Natural killer cell treated with Interleukin-12 subunit alpha and Interleukin-12 subunit beta and Interleukin-15 and Interleukin-18, amount 100 ng/mL, for 72 hours (primary cell): ENCODE data around the gene PDCD1. TPM values are rescaled to one million over a fixed set of nuclear protein-coding genes. Genes with fewer than 3 reads are reported as not detected.
"Not testable (repeated sequence)": the region's sequence is repeated elsewhere in the genome, so short reads cannot be mapped to it uniquely, and the experiment has no call there.

Experiments used
- ATAC-seq, 2 donors: fragments of 150-1000 bp; cut with Tn5 transposase in 1 of 2; sonication (Bioruptor Pico), chemical (Tn5 transposase) in 1 of 2; 2 replicates each; pipeline ENCODE4 v1.10.0; 2021
- DNase-seq: peaks from one replicate; pipeline ENCODE4 v3.0.0; 2022; ENCODE audit warnings: low spot score
- H3K27ac Mint-ChIP-seq, 2 donors: 1 replicate in 1 of 2; 2 replicates in 1 of 2; pipeline ENCODE4 v1.8.0; 2022; ENCODE audit warnings: mixed read lengths in 2 of 2, mild to moderate bottlenecking in 1 of 2, moderate library complexity in 1 of 2
- H3K27me3 Mint-ChIP-seq, 2 donors: 1 replicate in 1 of 2; 2 replicates in 1 of 2; pipeline ENCODE4 v1.8.0; 2022; ENCODE audit warnings: mixed read lengths in 2 of 2
- H3K36me3 Mint-ChIP-seq: one replicate; pipeline ENCODE4 v1.8.0; 2022; ENCODE audit warnings: mixed read lengths
- H3K4me1 Mint-ChIP-seq, 2 donors: 1 replicate in 1 of 2; 2 replicates in 1 of 2; pipeline ENCODE4 v1.8.0; 2022; ENCODE audit warnings: low read depth in 2 of 2, mixed read lengths in 2 of 2, mild to moderate bottlenecking in 1 of 2
- H3K4me3 Mint-ChIP-seq: one replicate; pipeline ENCODE4 v1.8.0; 2022; ENCODE audit warnings: mixed read lengths
- H3K9me3 Mint-ChIP-seq: 2 replicates; pipeline ENCODE4 v1.8.0; 2022; ENCODE audit warnings: mixed read lengths
- total RNA-seq, 2 donors: library from RNA; stranded (reverse); gene quantifications; one replicate each; pipeline ENCODE4 v1.2.3, GENCODE V29; 2022

The PDCD1 gene
- total RNA-seq, 2 donors from 2014 or later, result 0.78 to 0.89 TPM

- H3K36me3 Mint-ChIP-seq, result peaks cover 14% of the 10 kb centered on the region
- H3K4me3 Mint-ChIP-seq, result no peak overlapping the region
- H3K27ac Mint-ChIP-seq, result peak overlapping the region in 1 of 2 donors; percentile 58
- DNase-seq (peak; percentile 58), ATAC-seq (no peak)
- peaks cover 4% of the 10 kb centered on the region for H3K9me3 Mint-ChIP-seq
- peaks cover 27 to 29% of the 10 kb centered on the region in 2 donors for H3K4me1 Mint-ChIP-seq
- peaks cover 24 to 28% of the 10 kb centered on the region in 2 donors for H3K27me3 Mint-ChIP-seq
Measured at GRCh38 chr2:241821460-241822263, 37.0 kb downstream of the PDCD1 start.

GRCh38 chr2:241820625-241821384, 37.9 kb downstream of the PDCD1 start:
- peaks cover 27 to 29% of the 10 kb centered on the region in 2 donors for H3K4me1 Mint-ChIP-seq
- DNase-seq (peak; percentile 59), ATAC-seq (peak in 1 of 2 donors; percentile 11)
- peak overlapping the region in 1 of 2 donors; percentile 58 for H3K27ac Mint-ChIP-seq
- no peak overlapping the region for H3K4me3 Mint-ChIP-seq
- H3K36me3 Mint-ChIP-seq, result peaks cover 14% of the 10 kb centered on the region
- H3K27me3 Mint-ChIP-seq, result peaks cover 24 to 28% of the 10 kb centered on the region in 2 donors
- H3K9me3 Mint-ChIP-seq, result peaks cover 4% of the 10 kb centered on the region

GRCh38 chr2:241819947-241820624, 38.6 kb downstream of the PDCD1 start:
- peaks cover 21 to 23% of the 10 kb centered on the region in 2 donors for H3K27me3 Mint-ChIP-seq
- DNase-seq, result peak; percentile 44
- ATAC-seq, H3K9me3 Mint-ChIP-seq, H3K27ac Mint-ChIP-seq, H3K4me3 Mint-ChIP-seq: not testable (repeated sequence)
- H3K4me1 Mint-ChIP-seq, result peaks cover 27 to 32% of the 10 kb centered on the region in 2 donors
- H3K36me3 Mint-ChIP-seq, result peaks cover 11% of the 10 kb centered on the region

- H3K9me3 Mint-ChIP-seq, result peaks cover 4% of the 10 kb centered on the region
- DNase-seq, result no peak
- H3K27ac Mint-ChIP-seq, result no peak overlapping the region
- peaks cover 25 to 28% of the 10 kb centered on the region in 2 donors for H3K4me1 Mint-ChIP-seq
- H3K27me3 Mint-ChIP-seq, result peaks cover 17 to 18% of the 10 kb centered on the region in 2 donors
- H3K4me3 Mint-ChIP-seq, result no peak overlapping the region
- peaks cover 10% of the 10 kb centered on the region for H3K36me3 Mint-ChIP-seq
- ATAC-seq, result no peak
Measured at GRCh38 chr2:241818943-241819270, 39.8 kb downstream of the PDCD1 start.

GRCh38 chr2:241818229-241818942, 40.3 kb downstream of the PDCD1 start:
- no peak for ATAC-seq
- H3K27me3 Mint-ChIP-seq, result peaks cover 12 to 14% of the 10 kb centered on the region in 2 donors
- peaks cover 20 to 23% of the 10 kb centered on the region in 2 donors for H3K4me1 Mint-ChIP-seq
- H3K4me3 Mint-ChIP-seq, result no peak overlapping the region
- H3K36me3 Mint-ChIP-seq, result peaks cover 6% of the 10 kb centered on the region
- no peak overlapping the region for H3K27ac Mint-ChIP-seq
- peak; percentile 53 for DNase-seq
- peaks cover under 1% of the 10 kb centered on the region for H3K9me3 Mint-ChIP-seq

GRCh38 chr2:241817821-241818215, 40.9 kb downstream of the PDCD1 start:
- H3K9me3 Mint-ChIP-seq, H3K36me3 Mint-ChIP-seq, ATAC-seq, DNase-seq: not testable (repeated sequence)
- Mint-ChIP-seq H3K27me3 (peaks cover 6 to 10% of the 10 kb centered on the region in 2 donors), H3K4me1 (peaks cover 14 to 20% of the 10 kb centered on the region in 2 donors), H3K4me3 (peak overlapping the region; percentile 67), H3K27ac (peak overlapping the region in 1 of 2 donors; percentile 41)

- no peak for DNase-seq
- Mint-ChIP-seq H3K4me1 (peaks cover 9 to 15% of the 10 kb centered on the region in 2 donors), H3K27me3 (peaks cover 1 to 5% of the 10 kb centered on the region in 2 donors), H3K27ac (peak overlapping the region in 1 of 2 donors; percentile 41), H3K9me3 (no peaks in the 10 kb centered on the region), H3K36me3 (no peaks in the 10 kb centered on the region), H3K4me3 (peak overlapping the region; percentile 67)
- peak in 1 of 2 donors; percentile 49 for ATAC-seq
Measured at GRCh38 chr2:241817126-241817820, 41.4 kb downstream of the PDCD1 start.

- no peak for DNase-seq
- Mint-ChIP-seq H3K4me1 (peaks cover 8 to 12% of the 10 kb centered on the region in 2 donors), H3K4me3 (no peak overlapping the region), H3K36me3 (no peaks in the 10 kb centered on the region), H3K27me3 (peaks cover 0 to 5% of the 10 kb centered on the region in 2 donors), H3K9me3 (no peaks in the 10 kb centered on the region), H3K27ac (no peak overlapping the region)
- no peak for ATAC-seq
Measured at GRCh38 chr2:241816431-241817121, 42.1 kb downstream of the PDCD1 start.

GRCh38 chr2:241815477-241816430, 42.9 kb downstream of the PDCD1 start:
- Mint-ChIP-seq H3K4me1 (peaks cover 8% of the 10 kb centered on the region in 2 donors), H3K9me3 (no peaks in the 10 kb centered on the region), H3K27ac (no peak overlapping the region), H3K4me3 (no peak overlapping the region), H3K27me3 (peaks cover 0 to 5% of the 10 kb centered on the region in 2 donors), H3K36me3 (no peaks in the 10 kb centered on the region)
- ATAC-seq (no peak), DNase-seq (no peak)

- Mint-ChIP-seq H3K27me3 (peaks cover 0 to 3% of the 10 kb centered on the region in 2 donors), H3K27ac (no peak overlapping the region), H3K4me1 (peaks cover 8% of the 10 kb centered on the region in 2 donors), H3K9me3 (no peaks in the 10 kb centered on the region), H3K4me3 (no peak overlapping the region), H3K36me3 (no peaks in the 10 kb centered on the region)
- ATAC-seq (no peak), DNase-seq (no peak)
Measured at GRCh38 chr2:241814643-241815476, 43.8 kb downstream of the PDCD1 start.

GRCh38 chr2:241814393-241814642, 44.4 kb downstream of the PDCD1 start:
- Mint-ChIP-seq H3K9me3 (no peaks in the 10 kb centered on the region), H3K27ac (no peak overlapping the region), H3K27me3 (peaks cover 0 to 3% of the 10 kb centered on the region in 2 donors), H3K4me3 (no peak overlapping the region), H3K36me3 (no peaks in the 10 kb centered on the region), H3K4me1 (peaks cover 8% of the 10 kb centered on the region in 2 donors)
- no peak for ATAC-seq
- DNase-seq, result no peak
